Panc1 (cell line): Measurements from ENCODE around the gene VMO1. TPM values are rescaled to one million over a fixed set of nuclear protein-coding genes. Genes with fewer than 3 reads are reported as not detected.

Experiments used
- ATAC-seq: fragments of 200-7000 bp; cut with Tn5 transposase; 2 replicates; pipeline ENCODE4 v1.9.1; 2020; ENCODE audit warnings: mild to moderate bottlenecking, moderate library complexity
- BruUV-seq: library from RNA; stranded (reverse); fragments of 400-500 nt; replicated peaks from 2 replicates; lab custom pipeline; 2021; lab: Mats Ljungman, UMichigan
- CTCF ChIA-PET: fragments of 300-600 bp; sonication (Branson Sonifier 250); formaldehyde crosslinking; loops from one replicate; lab custom pipeline; 2022; ENCODE audit warnings: antibody characterized with exemption; lab: Charles Lee
- POLR2A ChIA-PET: fragments of 300-600 bp; sonication (Branson Sonifier 250); formaldehyde crosslinking; loops from one replicate; lab custom pipeline; 2022; ENCODE audit warnings: antibody characterized with exemption; lab: Charles Lee
- DNase-seq: peaks from one replicate; pipeline ENCODE4 v3.0.0-alpha.2; 2010; ENCODE audit warnings: low read depth, low spot score
- H3K27ac ChIP-seq: 2 replicates; pipeline ENCODE4 v1.5.1; 2011; ENCODE audit warnings: mild to moderate bottlenecking, low read length, inconsistent platforms
- H3K27me3 ChIP-seq: fragments of 200-500 bp; sonication (Bioruptor generic); 2 replicates; pipeline ENCODE4 v1.6.0; 2014; ENCODE audit warnings: low read length, inconsistent platforms; ENCODE audit not compliant: control insufficient read depth, insufficient read depth
- H3K36me3 ChIP-seq: fragments of 200-500 bp; sonication (Bioruptor generic); 2 replicates; pipeline ENCODE4 v1.5.1; 2014; ENCODE audit warnings: inconsistent platforms, mild to moderate bottlenecking, low read length, moderate library complexity; ENCODE audit not compliant: control insufficient read depth, insufficient read depth
- H3K4me1 ChIP-seq: 2 replicates; pipeline ENCODE4 v1.5.1; 2011; ENCODE audit warnings: inconsistent platforms, mild to moderate bottlenecking, low read length, moderate library complexity; ENCODE audit not compliant: control insufficient read depth, insufficient read depth
- H3K4me3 ChIP-seq, 2 experiments: 2 replicates each; pipeline ENCODE4 v1.5.1; 2011 to 2012; ENCODE audit warnings: low read depth in 2 of 2, low read length in 2 of 2, mild to moderate bottlenecking in 2 of 2, inconsistent platforms in 1 of 2, moderate library complexity in 1 of 2
- H3K9me3 ChIP-seq: fragments of 200-500 bp; sonication (Bioruptor generic); 2 replicates; pipeline ENCODE4 v1.5.1; 2014; ENCODE audit warnings: low read depth, mild to moderate bottlenecking, inconsistent platforms, low read length, moderate library complexity; ENCODE audit not compliant: control insufficient read depth, insufficient read depth
- CTCF ChIP-seq: fragments of 450-650 bp; IDR thresholded peaks from 2 replicates; pipeline ENCODE4 v1.5.1; 2017; ENCODE audit warnings: mild to moderate bottlenecking
- POLR2AphosphoS5 ChIP-seq: IDR thresholded peaks from 2 replicates; pipeline ENCODE4 v1.6.1; 2012; ENCODE audit warnings: mild to moderate bottlenecking, low read depth, low read length, moderate library complexity
- SIN3A ChIP-seq: IDR thresholded peaks from 2 replicates; pipeline ENCODE4 v1.6.1; 2012; ENCODE audit warnings: low read depth, mild to moderate bottlenecking, low read length, moderate library complexity, borderline replicate concordance; ENCODE audit not compliant: insufficient read depth
- TCF7L2 ChIP-seq: IDR thresholded peaks from 2 replicates; pipeline ENCODE4 v1.6.1; 2011; ENCODE audit warnings: mild to moderate bottlenecking, low read depth, low read length, inconsistent platforms
- in situ Hi-C: cut with HindIII; loops from 2 replicates; pipeline ENCODE4 v1.10.0; 2016; ENCODE audit warnings: low sequenced_read_pairs, low pct_unique_long_range_greater_than_20kb
- intact Hi-C: fragments of 100-400 bp; cut with micrococcal nuclease; formaldehyde crosslinking; loops from one replicate; pipeline ENCODE4 v1.10.0; 2022; ENCODE audit not compliant: unreplicated experiment
- total RNA-seq: library from RNA; stranded (reverse); gene quantifications from one replicate; pipeline ENCODE4 v1.2.1, GENCODE V29; 2021; ENCODE audit not compliant: unreplicated experiment
- TF ChIP-seq, protein P1 (sequence below), 2 experiments: IDR thresholded peaks; 2 replicates each; pipeline ENCODE4 v1.6.1; 2011 to 2012; ENCODE audit warnings: low read depth in 2 of 2, control low read depth in 1 of 2, low read length in 1 of 2, mild to moderate bottlenecking in 1 of 2, moderate library complexity in 1 of 2; ENCODE audit not compliant: insufficient read depth in 1 of 2

Gene VMO1
- total RNA-seq, 1 experiment from 2014 or later, result 0.49 TPM

DNA sequence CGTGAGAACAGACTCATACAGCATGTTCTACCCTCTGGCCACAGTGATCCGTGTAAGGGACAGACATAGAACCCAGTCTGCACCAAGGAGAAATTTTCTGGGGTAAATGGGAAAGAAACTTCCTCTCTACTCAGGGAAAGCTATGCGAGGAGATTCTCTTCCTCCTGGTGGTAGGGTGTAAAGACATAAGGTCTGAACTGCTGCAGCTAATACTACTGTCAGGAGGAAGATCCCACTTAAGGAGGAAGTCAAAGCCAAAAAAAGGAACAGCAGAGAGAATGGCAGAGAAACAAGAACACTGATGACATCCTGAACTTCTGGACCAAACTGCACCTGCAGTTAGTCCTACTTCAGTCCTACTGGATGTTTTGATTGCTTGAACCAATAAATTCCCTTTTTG, 21.6 kb downstream of the VMO1 start:
- DNase-seq, result no peak
- no peaks in the 10 kb centered on the region for H3K9me3 ChIP-seq
- TF ChIP-seq SIN3A (no peak), TCF7L2 (no peak), POLR2AphosphoS5 (no peak), CTCF (no peak)
- TF ChIP-seq, protein P1, sequence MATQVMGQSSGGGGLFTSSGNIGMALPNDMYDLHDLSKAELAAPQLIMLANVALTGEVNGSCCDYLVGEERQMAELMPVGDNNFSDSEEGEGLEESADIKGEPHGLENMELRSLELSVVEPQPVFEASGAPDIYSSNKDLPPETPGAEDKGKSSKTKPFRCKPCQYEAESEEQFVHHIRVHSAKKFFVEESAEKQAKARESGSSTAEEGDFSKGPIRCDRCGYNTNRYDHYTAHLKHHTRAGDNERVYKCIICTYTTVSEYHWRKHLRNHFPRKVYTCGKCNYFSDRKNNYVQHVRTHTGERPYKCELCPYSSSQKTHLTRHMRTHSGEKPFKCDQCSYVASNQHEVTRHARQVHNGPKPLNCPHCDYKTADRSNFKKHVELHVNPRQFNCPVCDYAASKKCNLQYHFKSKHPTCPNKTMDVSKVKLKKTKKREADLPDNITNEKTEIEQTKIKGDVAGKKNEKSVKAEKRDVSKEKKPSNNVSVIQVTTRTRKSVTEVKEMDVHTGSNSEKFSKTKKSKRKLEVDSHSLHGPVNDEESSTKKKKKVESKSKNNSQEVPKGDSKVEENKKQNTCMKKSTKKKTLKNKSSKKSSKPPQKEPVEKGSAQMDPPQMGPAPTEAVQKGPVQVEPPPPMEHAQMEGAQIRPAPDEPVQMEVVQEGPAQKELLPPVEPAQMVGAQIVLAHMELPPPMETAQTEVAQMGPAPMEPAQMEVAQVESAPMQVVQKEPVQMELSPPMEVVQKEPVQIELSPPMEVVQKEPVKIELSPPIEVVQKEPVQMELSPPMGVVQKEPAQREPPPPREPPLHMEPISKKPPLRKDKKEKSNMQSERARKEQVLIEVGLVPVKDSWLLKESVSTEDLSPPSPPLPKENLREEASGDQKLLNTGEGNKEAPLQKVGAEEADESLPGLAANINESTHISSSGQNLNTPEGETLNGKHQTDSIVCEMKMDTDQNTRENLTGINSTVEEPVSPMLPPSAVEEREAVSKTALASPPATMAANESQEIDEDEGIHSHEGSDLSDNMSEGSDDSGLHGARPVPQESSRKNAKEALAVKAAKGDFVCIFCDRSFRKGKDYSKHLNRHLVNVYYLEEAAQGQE (IDR thresholded peaks at IDR 0.05; ENCODE audit: insufficient read depth in 1 of 2, low read depth in 2 of 2, low read length in 1 of 2), result no peak
- intact Hi-C loops (no loop called here), in situ Hi-C loops (no loop called here)
- H3K4me3 ChIP-seq, result no peak overlapping the region
- no peaks in the 10 kb centered on the region for H3K4me1 ChIP-seq
- CTCF ChIA-PET, result no interaction called here
- POLR2A ChIA-PET, result no interaction called here
- H3K27ac ChIP-seq, result no peak overlapping the region
- ATAC-seq, result no peak
- BruUV-seq, result no TSS peak
- H3K27me3 ChIP-seq, result no peaks in the 10 kb centered on the region
- no peaks in the 10 kb centered on the region for H3K36me3 ChIP-seq

GRCh38 chr17:4759776-4760236, 26.4 kb downstream of the VMO1 start:
- in situ Hi-C loops, result no loop called here
- CTCF ChIA-PET, result no interaction called here
- intact Hi-C loops, result no loop called here
- H3K36me3 ChIP-seq, result no peaks in the 10 kb centered on the region
- ATAC-seq, result no peak
- TF ChIP-seq SIN3A (no peak), TCF7L2 (no peak), POLR2AphosphoS5 (no peak), CTCF (no peak)
- TF ChIP-seq, protein P1 (IDR thresholded peaks at IDR 0.05; ENCODE audit: insufficient read depth in 1 of 2, low read depth in 2 of 2, low read length in 1 of 2), result no peak
- BruUV-seq, result no TSS peak
- H3K9me3 ChIP-seq, result no peaks in the 10 kb centered on the region
- DNase-seq, result no peak
- H3K4me1 ChIP-seq, result no peaks in the 10 kb centered on the region
- H3K27ac ChIP-seq, result no peak overlapping the region
- no peaks in the 10 kb centered on the region for H3K27me3 ChIP-seq
- POLR2A ChIA-PET, result no interaction called here
- H3K4me3 ChIP-seq, result no peak overlapping the region
